Stomach smooth muscle (tissue), 2 donors: ENCODE measurements around the gene CYP2A6.
"Not testable (repeated sequence)": the region's sequence is repeated elsewhere in the genome, so short reads cannot be mapped to it uniquely, and the experiment has no call there.

Source experiments
- H3K27ac ChIP-seq: one replicate; pipeline ENCODE4 v1.7.0; 2013; ENCODE audit warnings: mild to moderate bottlenecking, low read length, inconsistent platforms
- H3K27me3 ChIP-seq, 2 donors: one replicate each; pipeline ENCODE4 v1.7.0; 2013; ENCODE audit warnings: low read length in 2 of 2; ENCODE audit not compliant: insufficient read depth in 2 of 2, control insufficient read depth in 1 of 2
- H3K36me3 ChIP-seq, 2 donors: one replicate each; pipeline ENCODE4 v1.7.0; 2013; ENCODE audit warnings: low read length in 2 of 2; ENCODE audit not compliant: control insufficient read depth in 2 of 2, insufficient read depth in 2 of 2
- H3K4me1 ChIP-seq: one replicate; pipeline ENCODE4 v1.7.0; 2013; ENCODE audit warnings: low read length; ENCODE audit not compliant: control insufficient read depth, insufficient read depth
- H3K4me3 ChIP-seq, 2 donors: one replicate each; pipeline ENCODE4 v1.7.0; 2013; ENCODE audit warnings: low read length in 2 of 2
- H3K9ac ChIP-seq, 2 donors: one replicate each; pipeline ENCODE4 v1.7.0; 2013; ENCODE audit warnings: low read length in 2 of 2, mild to moderate bottlenecking in 1 of 2
- H3K9me3 ChIP-seq, 2 donors: one replicate each; pipeline ENCODE4 v1.7.0; 2013; ENCODE audit warnings: low read length in 2 of 2; ENCODE audit not compliant: control insufficient read depth in 2 of 2
- donor health status: healthy.
- donor health status: Pancreatic carcinoma.

CYP2A6 gene

DNA sequence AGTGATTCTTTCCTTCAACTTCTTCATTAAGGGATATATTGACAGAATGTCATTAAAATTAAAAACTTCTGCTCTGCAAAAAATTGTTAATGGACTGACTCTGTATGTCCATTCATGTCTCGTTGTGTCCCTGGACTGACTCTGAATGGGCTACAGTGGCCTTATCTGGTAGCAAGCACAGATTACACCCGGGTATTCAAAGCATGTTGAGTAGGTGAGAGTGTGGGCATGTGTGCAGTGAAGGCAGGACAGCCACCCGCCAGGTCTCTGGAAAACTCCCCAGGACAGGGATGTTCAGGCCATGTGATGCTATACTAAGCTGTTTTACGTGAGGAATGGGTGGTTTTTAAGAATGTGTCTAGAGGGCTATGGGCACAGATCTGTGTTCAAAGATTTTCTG is 24.6 kb upstream of the CYP2A6 start:
- not testable (repeated sequence) for H3K4me1 ChIP-seq, H3K9ac ChIP-seq, H3K27me3 ChIP-seq, H3K36me3 ChIP-seq, H3K9me3 ChIP-seq, H3K4me3 ChIP-seq, H3K27ac ChIP-seq

DNA sequence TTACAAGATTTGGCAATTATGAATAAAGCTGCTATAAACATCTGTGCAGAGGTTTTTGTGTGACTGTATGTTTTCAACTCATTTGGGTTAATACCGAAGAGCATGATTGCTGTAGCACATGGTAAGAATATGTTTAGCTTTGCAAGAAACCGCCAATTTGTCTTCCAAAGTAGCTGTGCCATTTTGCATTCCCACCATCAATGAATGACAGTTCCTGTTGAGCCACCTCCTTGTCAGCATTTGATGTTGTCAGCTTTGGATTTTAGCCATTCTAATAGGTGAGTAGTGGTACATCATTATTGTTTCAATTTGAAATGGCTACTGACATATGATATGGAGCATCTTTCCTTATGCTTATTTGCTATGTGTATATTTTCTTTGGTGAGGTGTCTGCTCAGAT is 23.6 kb upstream of the CYP2A6 start:
- H3K36me3 ChIP-seq, H3K4me3 ChIP-seq, H3K4me1 ChIP-seq, H3K27me3 ChIP-seq, H3K9me3 ChIP-seq, H3K27ac ChIP-seq, H3K9ac ChIP-seq: not testable (repeated sequence)

DNA sequence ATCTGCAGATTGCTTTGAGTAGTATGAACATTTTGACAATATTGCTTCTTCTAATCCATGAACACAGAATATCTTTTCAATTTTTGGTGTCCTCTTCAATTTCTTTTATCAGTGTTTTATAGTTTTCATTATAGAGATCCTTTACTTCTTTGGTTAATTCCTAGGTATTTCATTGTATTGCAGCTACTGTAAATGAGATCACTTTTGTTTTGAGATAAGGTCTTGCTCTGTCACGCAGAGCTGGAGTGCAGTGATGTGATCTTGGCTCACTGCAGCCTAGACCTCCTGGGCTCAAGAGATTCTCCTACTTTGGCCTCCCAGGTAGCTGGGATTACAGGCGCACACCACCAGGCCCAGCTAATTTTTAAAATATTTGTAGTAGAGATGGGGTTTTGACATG is 22.0 kb upstream of the CYP2A6 start:
- H3K27ac ChIP-seq = no peak overlapping the region
- no peaks in the 10 kb centered on the region for H3K36me3 ChIP-seq
- H3K9ac ChIP-seq = no peak overlapping the region
- no peak overlapping the region for H3K4me3 ChIP-seq
- H3K4me1 ChIP-seq = no peaks in the 10 kb centered on the region
- H3K27me3 ChIP-seq = peaks cover 0 to 4% of the 10 kb centered on the region in 2 donors
- no peaks in the 10 kb centered on the region for H3K9me3 ChIP-seq

DNA sequence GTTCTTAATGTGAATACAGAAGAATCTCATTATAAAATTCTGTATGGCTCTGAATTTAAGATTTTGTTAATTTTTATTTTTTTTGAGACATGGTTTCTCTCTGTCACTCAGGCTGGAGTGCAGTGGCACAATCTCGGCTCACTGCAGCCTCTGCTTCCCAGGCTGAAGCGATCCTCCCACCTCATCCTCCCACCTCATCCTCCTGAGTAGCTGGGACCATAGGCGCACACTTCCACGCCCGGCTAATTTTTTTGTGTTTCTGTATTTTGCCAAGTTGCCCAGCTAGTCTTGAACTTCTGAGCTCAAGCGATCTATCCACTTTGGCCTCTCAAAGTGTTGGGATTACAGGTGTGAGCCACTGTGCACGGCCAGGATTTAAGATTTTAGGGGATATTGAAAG is 17.5 kb upstream of the CYP2A6 start:
- no peaks in the 10 kb centered on the region for H3K4me1 ChIP-seq
- no peak overlapping the region for H3K9ac ChIP-seq
- no peaks in the 10 kb centered on the region for H3K36me3 ChIP-seq
- no peak overlapping the region for H3K4me3 ChIP-seq
- no peaks in the 10 kb centered on the region for H3K9me3 ChIP-seq
- no peaks in the 10 kb centered on the region for H3K27me3 ChIP-seq
- H3K27ac ChIP-seq = no peak overlapping the region

DNA sequence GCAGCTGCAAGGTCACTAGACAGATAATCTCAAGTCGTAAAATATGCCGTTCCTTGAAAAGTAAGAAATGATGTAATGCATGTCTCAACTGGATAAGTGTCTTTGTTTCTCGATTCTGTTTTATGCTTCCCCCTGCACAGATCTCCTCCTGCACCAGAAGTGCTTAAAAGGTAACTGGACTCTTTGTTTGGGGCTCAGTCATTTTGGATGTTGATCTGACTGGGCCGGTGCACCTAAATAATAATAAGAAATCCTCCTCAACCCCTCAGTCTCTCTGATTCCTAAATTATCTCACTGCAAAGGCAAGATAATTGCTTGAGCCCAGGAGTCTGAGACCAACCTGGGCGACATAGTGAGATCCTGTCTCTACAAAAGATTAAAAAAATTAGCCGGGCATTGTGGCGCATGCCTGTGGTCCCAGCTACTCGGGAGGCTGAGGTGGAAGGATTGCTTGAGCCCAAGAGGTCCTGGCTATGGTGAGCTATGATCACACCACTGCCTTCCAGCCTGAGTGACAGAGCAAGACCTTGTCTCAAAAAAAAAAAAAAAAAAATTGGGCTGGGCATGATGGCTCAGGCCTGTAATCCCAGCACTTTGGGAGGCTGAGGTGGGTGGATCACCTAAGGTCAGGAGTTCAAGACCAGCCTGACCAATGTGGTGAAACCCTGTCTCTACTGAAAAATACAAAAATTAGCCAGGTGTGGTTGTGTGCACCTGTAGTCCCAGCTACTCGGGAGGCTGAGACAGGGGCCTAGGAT is 14.7 kb upstream of the CYP2A6 start:
- H3K4me3 ChIP-seq, H3K27me3 ChIP-seq, H3K36me3 ChIP-seq, H3K4me1 ChIP-seq, H3K27ac ChIP-seq, H3K9me3 ChIP-seq, H3K9ac ChIP-seq: not testable (repeated sequence)

DNA sequence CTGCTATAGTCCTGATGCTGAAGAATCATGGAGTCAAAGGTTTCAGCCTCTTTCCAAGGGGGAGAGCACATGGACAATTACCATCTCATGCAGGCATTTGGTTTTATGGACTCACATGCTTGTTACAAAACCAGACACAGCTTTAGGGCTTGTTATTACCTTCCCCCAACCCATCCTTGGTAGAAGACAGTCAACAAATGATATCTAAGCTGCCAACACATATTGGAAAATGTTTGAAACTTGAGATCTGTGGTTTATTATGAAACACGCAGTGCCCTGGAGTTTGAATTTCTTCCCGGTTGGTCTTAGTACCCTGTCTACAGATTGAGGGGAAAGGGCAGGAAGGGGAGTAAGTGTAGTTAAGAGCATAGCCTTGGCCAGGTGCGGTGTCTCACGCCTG is 12.5 kb upstream of the CYP2A6 start:
- no peaks in the 10 kb centered on the region for H3K36me3 ChIP-seq
- H3K9ac ChIP-seq = no peak overlapping the region
- H3K9me3 ChIP-seq = no peaks in the 10 kb centered on the region
- H3K4me3 ChIP-seq = no peak overlapping the region
- H3K27ac ChIP-seq = no peak overlapping the region
- H3K4me1 ChIP-seq = no peaks in the 10 kb centered on the region
- H3K27me3 ChIP-seq = no peaks in the 10 kb centered on the region

DNA sequence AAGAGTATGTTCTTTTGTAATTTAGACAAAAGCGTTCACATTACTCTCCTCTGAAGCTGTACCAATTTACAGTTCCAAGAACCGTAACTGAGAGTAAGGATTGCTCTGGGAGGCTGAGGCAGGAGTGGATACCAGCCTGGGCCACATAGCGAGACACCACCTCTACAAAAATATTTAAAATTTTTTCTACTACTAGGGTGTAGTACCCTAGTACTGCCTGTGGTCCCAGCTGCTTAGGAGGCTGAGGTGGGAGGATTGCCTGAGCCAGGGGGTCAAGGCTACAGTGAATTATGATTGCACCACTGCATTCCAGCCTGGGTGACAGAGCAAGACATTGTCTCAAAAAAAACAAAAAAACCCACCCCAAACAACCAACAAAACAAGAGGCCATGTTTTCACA is 12.1 kb upstream of the CYP2A6 start:
- Histone ChIP-seq H3K4me3 (no peak overlapping the region), H3K9ac (no peak overlapping the region), H3K27ac (no peak overlapping the region), H3K9me3 (no peaks in the 10 kb centered on the region), H3K4me1 (no peaks in the 10 kb centered on the region), H3K36me3 (no peaks in the 10 kb centered on the region), H3K27me3 (no peaks in the 10 kb centered on the region)

DNA sequence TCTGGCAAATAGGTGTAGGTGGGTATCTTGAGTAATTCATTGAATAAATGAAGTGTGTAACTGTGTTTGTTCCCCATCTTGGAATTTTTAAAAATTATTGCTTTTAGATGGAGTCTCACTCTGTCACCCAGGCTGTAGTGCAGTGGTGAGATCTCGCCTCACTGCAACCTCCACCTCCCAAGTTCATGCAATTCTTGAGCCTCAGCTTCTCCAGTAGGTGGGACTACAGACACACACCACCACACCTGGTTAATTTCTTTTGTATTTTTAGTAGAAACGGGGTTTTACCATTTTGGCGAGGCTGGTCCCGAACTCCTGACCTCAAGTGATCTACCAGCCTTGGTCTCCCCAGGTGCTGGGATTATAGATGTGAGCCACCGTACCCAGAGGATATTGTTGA is 7.9 kb upstream of the CYP2A6 start:
- Histone ChIP-seq H3K27me3 (no peaks in the 10 kb centered on the region), H3K4me1 (no peaks in the 10 kb centered on the region), H3K36me3 (no peaks in the 10 kb centered on the region), H3K4me3 (no peak overlapping the region), H3K27ac (no peak overlapping the region), H3K9ac (no peak overlapping the region), H3K9me3 (no peaks in the 10 kb centered on the region)

DNA sequence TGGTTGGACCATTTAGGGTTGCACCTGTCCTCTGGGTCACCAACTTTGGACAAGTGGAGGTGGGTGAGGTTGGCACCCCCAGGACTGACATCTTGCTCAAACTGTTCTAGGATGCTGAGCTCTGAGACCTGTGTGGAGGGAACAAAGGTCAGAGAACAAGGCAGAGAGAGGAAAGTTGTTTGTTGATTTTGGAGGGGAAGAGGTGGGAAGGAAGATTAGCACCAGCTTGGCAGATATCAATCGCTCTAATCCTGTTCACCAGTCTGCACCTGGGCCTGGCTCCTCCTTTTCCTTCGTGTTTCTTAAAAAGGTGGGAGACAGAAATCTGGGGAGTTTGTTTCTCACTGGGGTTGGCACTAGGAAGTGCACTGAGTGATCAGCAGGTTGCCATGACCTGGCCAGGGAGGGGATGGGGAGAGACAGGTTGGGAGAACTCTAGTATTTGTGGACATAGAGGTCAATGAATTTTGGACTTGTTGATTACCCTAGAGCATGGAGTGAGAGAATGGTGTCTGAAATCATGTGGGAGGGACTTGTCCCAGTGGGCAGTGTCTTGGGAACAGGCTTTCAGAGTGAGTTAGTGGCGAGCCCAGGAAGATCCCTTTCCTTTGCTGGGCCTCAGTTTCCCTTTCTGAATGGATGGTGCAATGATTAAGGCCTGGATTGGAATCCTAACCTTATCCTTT is 2.4 kb upstream of the CYP2A6 start:
- H3K4me1 ChIP-seq, H3K27ac ChIP-seq, H3K9ac ChIP-seq, H3K9me3 ChIP-seq, H3K36me3 ChIP-seq, H3K4me3 ChIP-seq, H3K27me3 ChIP-seq: not testable (repeated sequence)

DNA sequence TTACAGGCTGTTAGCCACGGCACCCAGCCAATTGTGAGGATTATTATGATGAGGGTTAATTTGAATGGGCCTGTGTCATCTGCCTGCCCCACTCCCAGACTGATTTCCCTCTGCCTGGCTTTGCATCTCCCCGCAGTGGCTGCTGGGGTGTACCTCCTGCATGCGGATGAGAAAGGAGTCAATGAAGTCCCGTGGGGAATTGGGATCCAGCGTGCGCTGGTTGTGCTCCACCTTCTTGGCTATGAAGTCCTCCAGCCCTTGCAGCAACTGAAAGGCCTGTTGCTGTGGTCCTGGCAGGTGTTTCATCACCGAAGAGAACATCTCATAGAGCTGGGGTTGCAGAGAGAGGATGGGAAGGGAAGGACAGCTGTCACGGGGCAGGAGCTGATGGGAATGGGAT is 3.5 kb downstream of the CYP2A6 start:
- not testable (repeated sequence) for H3K9ac ChIP-seq, H3K27ac ChIP-seq, H3K4me1 ChIP-seq, H3K9me3 ChIP-seq, H3K4me3 ChIP-seq, H3K36me3 ChIP-seq
- peaks cover 4 to 10% of the 10 kb centered on the region in 2 donors for H3K27me3 ChIP-seq

DNA sequence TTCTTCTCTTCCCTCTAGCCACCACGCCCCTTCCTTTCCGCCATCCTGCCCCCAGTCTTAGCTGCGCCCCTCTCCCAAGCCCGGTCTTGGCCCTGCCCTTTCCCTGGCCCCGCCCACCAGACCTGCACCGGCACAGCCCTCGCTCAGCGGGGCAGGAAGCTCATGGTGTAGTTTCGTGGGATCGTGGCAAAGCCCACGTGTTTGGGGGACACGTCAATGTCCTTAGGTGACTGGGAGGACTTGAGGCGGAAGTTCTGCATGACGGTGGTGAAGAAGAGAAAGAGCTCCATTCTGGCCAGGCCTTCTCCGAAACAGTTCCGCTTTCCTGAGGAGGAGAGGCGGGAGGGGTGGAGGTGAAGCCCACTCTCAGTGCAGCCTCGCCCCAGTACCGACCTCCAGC is 6.6 kb downstream of the CYP2A6 start:
- H3K4me1 ChIP-seq, H3K27ac ChIP-seq, H3K9me3 ChIP-seq, H3K27me3 ChIP-seq, H3K36me3 ChIP-seq, H3K4me3 ChIP-seq, H3K9ac ChIP-seq: not testable (repeated sequence)
